ENCODE measurements around the gene MPP4.

GRCh38 chr2:201704536-201704935 is 6.1 kb upstream of the MPP4 start:
- no peak for TF ChIP-seq CTCF (IDR thresholded peaks at IDR 0.05; ENCODE audit: borderline replicate concordance, extremely low read depth, low read length, poor library complexity, severe bottlenecking)
- TF ChIP-seq EZH2 (IDR thresholded peaks at IDR 0.05; ENCODE audit: borderline replicate concordance, low read depth, low read length, severe bottlenecking), result no peak

Data from DND-41 (cell line).